Measurements from ENCODE around the gene ZNF592.

DNA sequence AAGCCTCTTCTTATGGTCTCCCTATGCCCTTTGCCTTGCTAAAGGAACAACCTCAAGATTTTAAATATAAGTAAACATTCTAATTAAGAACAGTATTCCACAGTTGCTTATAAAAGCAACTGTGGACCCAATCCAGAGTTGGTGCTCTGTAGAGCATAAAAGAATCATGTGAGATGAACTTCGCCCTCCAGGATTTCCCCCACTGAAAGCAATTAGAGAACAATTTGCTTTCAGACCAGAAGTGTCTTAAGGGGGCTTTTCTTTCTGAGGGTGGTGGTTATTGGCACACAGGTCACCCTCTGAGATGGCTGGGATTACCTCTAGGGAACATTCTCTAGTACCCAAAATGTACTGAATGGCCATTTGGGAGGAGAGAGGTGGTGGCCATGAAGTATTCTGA lies 10.6 kb downstream of the ZNF592 start:
- TF ChIP-seq POLR2A (IDR thresholded peaks at IDR 0.05), result no peak
- TF ChIP-seq, protein P1, sequence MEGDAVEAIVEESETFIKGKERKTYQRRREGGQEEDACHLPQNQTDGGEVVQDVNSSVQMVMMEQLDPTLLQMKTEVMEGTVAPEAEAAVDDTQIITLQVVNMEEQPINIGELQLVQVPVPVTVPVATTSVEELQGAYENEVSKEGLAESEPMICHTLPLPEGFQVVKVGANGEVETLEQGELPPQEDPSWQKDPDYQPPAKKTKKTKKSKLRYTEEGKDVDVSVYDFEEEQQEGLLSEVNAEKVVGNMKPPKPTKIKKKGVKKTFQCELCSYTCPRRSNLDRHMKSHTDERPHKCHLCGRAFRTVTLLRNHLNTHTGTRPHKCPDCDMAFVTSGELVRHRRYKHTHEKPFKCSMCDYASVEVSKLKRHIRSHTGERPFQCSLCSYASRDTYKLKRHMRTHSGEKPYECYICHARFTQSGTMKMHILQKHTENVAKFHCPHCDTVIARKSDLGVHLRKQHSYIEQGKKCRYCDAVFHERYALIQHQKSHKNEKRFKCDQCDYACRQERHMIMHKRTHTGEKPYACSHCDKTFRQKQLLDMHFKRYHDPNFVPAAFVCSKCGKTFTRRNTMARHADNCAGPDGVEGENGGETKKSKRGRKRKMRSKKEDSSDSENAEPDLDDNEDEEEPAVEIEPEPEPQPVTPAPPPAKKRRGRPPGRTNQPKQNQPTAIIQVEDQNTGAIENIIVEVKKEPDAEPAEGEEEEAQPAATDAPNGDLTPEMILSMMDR (IDR thresholded peaks at IDR 0.05), result no peak
